HG03575 (cell line): ENCODE results near the gene BRIP1.
"Not testable (repeated sequence)": the region's sequence is repeated elsewhere in the genome, so short reads cannot be mapped to it uniquely, and the experiment has no call there.

Source experiments
- ATAC-seq: cut with Tn5 transposase; IDR thresholded peaks from one replicate; pipeline ENCODE4 v1.9.1; 2021; ENCODE audit not compliant: unreplicated experiment, insufficient number of reproducible peaks, low FRiP score; ENCODE audit errors: extremely low read depth

The BRIP1 gene

GRCh38 chr17:61869138-61869537 is 5.8 kb upstream of the BRIP1 start:
- ATAC-seq, result no peak

DNA sequence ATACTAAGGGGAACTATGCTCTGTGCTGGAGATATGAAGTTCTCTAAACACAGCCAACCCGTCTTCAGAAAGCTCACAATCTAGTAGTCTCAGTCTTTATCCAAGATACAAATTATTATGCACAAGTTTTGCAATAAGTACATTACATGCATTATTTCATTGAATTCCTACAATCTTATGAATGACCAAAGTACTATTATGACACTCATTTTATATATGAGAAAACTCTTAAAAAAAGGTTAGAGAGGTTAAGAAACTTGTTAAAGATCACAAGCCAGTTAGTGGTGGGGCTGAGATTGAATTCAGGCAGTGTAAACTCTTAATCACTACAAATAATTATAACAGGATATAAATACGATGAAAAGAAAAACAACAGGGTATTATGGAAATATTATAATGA is 4.7 kb upstream of the BRIP1 start:
- no peak for ATAC-seq

- no peak for ATAC-seq
Observed at GRCh38 chr17:61867033-61867432, 3.7 kb upstream of the BRIP1 start.

GRCh38 chr17:61863801-61864126 is 436 bp upstream of the BRIP1 start:
- ATAC-seq, result peak; percentile 8

DNA sequence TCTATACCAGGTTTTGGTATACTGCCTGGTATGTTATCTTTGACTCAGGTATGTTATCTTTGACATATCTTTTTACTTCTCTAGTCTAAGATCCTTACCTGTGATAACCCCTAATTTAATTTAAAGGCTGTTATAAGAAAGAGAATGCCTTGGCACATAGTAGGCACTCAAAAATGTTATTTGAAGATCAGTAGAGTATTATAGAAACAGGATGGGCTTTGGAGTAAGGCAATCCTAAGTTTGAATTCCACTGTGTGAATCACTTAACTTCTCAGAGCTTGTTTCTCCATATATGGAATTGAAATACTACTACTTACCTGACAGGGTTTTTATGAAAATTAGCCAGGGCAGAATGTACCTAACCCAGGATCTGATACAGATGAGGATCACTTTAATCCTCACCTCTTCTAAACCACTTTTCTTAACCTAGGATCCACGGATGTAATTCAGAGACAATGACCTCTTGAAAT is 1.2 kb downstream of the BRIP1 start:
- no peak for ATAC-seq

GRCh38 chr17:61860397-61860796 is 2.9 kb downstream of the BRIP1 start:
- ATAC-seq, result not testable (repeated sequence)

DNA sequence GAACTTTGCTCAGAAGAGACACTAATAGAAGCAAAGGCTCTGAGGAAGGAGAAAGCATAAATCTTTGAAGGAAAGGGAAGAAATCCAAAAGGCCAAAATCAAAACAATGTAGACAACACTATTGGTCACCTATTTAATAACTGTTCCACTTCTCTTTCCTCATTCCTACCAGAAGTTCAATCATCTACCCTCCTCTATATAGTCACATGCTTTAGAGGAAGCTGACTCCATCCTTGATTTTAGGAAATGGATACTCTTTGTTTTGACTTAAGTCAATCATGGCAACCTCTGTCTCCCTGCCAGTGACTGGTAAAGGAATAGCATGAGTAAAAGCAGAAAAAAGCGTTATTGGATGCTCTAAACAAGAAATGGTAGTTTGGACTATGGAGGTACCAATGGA is 7.3 kb downstream of the BRIP1 start:
- no peak for ATAC-seq

DNA sequence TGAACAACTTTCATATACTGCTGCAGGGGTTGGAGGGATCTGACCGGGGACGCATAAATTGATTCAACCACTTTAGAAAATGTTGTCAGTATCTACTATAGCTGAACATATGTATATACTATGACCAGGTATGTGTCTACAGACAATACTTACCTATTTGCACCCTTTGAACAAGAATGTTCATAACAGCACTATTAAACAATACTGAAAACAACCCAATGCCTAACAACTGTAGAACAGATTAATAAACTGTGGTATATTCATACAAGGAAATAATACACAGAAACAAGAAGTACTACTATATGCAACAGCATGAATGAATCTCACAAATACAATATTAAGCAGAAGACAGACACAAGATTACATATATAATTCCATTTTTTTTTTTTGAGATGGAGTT is 10.5 kb downstream of the BRIP1 start:
- no peak for ATAC-seq

- ATAC-seq, result no peak
Observed at GRCh38 chr17:61849674-61850073, 13.7 kb downstream of the BRIP1 start.

GRCh38 chr17:61848896-61849295 is 14.4 kb downstream of the BRIP1 start:
- ATAC-seq, result no peak

GRCh38 chr17:61848247-61848646 is 15.1 kb downstream of the BRIP1 start:
- no peak for ATAC-seq

DNA sequence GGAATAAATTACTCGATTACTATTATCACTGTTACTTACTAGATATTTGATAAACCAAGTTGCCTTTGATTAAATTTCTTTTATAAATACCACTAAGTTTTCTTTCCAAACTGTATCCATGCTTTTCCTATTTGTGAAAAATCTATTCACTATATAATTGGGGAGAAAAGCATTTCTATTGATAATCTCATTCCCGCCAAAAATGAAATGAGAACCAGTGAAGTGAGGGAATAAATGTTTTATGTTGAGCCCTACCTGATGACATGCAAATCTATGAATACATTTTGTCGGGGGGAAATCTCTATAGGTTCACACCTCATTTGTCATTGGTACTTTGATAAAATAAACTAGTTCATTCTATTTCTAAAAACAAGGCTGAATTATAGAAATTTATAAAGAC is 15.7 kb downstream of the BRIP1 start:
- ATAC-seq, result no peak

DNA sequence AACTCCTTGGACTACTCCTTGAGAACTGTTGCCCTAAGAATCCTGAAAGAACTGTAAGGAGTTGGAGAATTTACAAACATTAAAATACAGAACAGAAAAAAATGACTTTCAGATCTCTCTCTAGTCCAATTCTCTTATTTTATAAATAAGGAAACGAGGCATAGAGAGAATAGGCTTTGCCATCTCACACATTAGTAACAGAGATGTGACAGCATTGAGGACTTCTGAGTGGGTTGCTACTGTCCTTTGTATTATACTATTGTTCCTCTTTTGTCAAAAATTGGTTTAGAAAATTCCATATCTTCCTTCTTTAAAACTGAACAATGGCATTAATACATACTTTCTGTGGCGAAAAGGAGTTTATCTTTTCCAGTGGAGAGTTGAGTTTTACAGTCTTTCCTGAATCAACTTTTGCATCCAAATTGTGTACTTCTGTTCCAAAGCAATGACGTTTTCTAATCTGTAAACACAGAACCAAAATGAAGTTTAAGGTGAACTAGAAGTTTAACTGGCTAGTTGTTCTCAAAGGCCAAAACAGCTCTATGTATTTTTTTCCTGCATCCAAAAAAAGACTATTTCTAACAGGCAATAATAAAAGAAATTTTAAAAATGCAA is 16.5 kb downstream of the BRIP1 start:
- ATAC-seq, result no peak

DNA sequence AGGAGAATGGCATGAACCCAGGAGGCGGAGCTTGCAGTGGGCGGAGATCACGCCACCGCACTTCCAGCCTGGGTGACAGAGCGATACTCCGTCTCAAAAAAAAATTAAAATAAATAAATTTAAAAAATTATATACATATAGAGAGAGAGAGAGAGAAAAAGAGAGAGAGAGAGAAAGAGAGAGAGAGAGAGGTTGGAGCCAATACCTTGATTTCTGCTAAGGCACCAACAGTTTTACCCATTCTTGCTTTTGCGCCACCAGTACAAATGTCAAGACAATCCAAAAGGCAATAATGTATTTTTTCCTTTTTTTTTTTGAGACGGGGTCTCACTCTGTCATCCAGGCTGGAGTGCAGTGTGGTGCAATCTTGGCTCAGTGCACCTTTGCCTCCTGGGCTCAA is 17.2 kb downstream of the BRIP1 start:
- no peak for ATAC-seq

GRCh38 chr17:61843435-61843834 is 19.9 kb downstream of the BRIP1 start:
- ATAC-seq, result no peak

DNA sequence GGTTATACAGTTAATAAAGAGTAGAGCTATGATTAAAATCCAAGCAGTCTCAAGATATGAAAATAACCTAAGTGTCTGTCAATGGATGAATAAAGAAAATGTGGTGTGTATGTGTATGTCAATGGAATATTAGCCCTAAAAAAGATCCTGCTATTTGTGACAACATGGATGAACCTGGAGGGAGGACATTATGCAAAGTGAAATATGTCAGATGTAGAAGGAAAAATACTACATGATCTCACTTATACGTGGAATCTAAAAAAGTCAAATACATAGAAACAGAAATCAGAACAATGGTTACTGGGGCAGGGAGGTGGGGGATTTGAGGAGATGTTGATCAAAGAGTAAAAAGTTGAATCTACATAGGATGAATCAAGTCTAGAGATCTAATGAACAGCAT is 20.4 kb downstream of the BRIP1 start:
- ATAC-seq, result no peak

GRCh38 chr17:61839300-61839786 is 24.0 kb downstream of the BRIP1 start:
- ATAC-seq, result no peak

DNA sequence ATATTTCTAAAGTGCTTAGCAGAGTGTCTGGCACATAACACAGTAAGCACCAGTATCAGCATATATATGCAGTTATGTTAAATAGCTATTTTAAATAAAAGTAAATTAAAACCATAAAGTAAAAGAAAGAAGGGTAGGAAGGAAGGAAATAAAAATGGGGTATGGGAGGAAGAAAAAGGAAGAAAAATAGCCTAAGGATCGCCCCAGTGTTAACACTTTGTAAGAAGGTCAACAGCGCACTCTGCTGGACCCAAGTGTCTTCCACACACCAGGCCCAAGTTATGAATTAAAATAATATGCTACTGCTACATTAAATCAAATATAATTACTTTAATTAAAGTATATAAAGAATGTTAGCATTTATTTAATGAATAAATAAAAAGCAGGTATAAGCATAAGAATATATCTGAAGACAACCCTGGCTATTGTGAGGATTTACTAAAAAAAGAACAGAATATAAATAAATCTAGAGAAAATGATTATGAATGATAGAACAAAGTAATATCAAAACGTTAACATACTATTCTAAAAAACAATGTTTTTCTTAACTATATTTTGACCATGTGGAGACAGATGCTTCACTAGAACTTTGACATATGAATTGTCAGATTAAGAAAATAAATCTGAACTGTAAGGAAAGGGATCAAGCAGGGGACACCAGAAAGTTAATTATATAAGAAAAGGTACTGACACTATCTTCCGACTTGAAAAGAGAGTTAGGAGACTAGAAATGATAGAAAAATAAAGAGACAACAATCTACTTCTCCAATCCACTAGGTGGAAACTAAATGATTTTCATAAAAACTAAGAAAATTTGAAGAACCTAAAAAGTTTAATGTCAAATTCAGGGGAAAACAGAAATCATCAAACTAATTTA is 25.9 kb downstream of the BRIP1 start:
- no peak for ATAC-seq

DNA sequence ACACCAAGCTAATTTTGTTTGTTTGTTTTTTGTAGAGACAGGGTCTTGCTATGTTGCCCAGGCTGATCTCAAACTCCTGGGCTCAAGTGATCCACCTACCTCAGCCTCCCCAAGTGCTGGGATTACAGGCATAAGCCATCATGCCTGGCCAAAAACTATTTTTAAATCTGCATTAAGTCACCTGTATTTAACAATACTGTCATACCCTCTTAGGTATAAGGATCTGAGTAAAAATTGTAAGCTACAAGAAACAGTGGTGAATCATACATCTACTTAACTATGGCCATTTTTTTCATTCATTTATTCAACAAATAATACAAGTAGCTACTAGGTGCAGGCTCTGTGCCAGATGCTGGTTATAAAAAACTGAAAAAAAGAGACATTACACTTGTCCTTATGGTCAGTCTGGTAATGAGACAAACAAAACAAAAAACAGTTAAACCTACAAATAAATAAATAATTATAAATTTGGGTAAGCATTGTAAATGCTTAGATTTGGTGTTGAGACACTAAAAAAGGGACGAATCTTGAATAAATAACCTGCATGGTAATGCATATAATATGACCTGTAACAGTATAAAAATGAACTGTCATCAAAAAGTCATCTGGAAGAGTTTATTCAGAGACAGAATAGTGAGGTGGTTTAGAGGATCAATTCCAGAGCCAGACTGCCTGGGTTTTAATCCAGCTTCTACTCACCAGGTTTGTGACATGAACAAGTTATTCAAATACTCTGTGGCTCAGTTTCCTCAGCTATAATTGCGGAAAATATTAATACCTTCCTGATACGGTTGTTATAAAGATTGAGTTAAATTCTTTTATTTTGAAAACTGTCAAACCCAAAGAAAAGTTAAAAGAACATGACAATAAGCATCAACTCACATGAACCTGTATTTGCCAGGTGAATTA is 26.8 kb downstream of the BRIP1 start:
- ATAC-seq, result no peak
